Measurements from ENCODE around the gene NAA38. TPM values are rescaled to one million over a fixed set of nuclear protein-coding genes. Genes with fewer than 3 reads are reported as not detected.
A peak's percentile ranks its signal among the peaks of the same experiment; 100 is the strongest.

NAA38 gene
- total and polyA plus RNA-seq, 9 donors, result 4.6 to 82.8 (median 54.6) TPM

GRCh38 chr17:7834542-7834956 is 22.8 kb downstream of the NAA38 start:
- TF ChIP-seq POLR2A (IDR thresholded peaks at IDR 0.05) (peak; percentile 22), EP300 (IDR thresholded peaks at IDR 0.05) (no peak), CTCF (IDR thresholded peaks at IDR 0.05) (no peak)
- DNase-seq, result peak; percentile 75 to 86 (median 81)
- 0 to 1% (median 1%) methylated on average over 16 to 20 of the region's 20 CpGs for WGBS, 3 donors
- no peaks in the 10 kb centered on the region for H3K9me3 ChIP-seq
- peak overlapping the region; percentile 95 for H3K4me3 ChIP-seq
- H3K36me3 ChIP-seq, result no peaks in the 10 kb centered on the region
- intact Hi-C loops (cut with DNase I), result loop anchor here in 2 of 4 donors (2.0 to 10.0 kb wide), 2 partner anchors 18 to 210 kb away; partner anchors contain the start of gene SAT2 (in 1 of the 2)
- H3K27ac ChIP-seq, result peak overlapping the region; percentile 97 to 99
- no peaks in the 10 kb centered on the region for H3K27me3 ChIP-seq
- peaks cover 15% of the 10 kb centered on the region for H3K4me1 ChIP-seq (ENCODE audit: insufficient read depth)

- TF ChIP-seq POLR2A (IDR thresholded peaks at IDR 0.05) (peak; percentile 36), EP300 (IDR thresholded peaks at IDR 0.05) (no peak), CTCF (IDR thresholded peaks at IDR 0.05) (peak in 1 of 3 donors; percentile 6)
- intact Hi-C loops (cut with DNase I), result loop anchor here in 2 of 4 donors (2.0 to 10.0 kb wide), 2 partner anchors 19 to 209 kb away; partner anchors contain the start of gene SAT2 (in 1 of the 2)
- DNase-seq, result peak; percentile 92 to 96 (median 93)
- no peaks in the 10 kb centered on the region for H3K27me3 ChIP-seq
- H3K4me1 ChIP-seq (ENCODE audit: insufficient read depth), result peaks cover 9% of the 10 kb centered on the region
- WGBS, 3 donors, result 1% methylated on average over 43 to 49 of the region's 49 CpGs
- H3K27ac ChIP-seq, result peak within 1 kb of the TSS; percentile 97 to 99
- H3K9me3 ChIP-seq, result no peaks in the 10 kb centered on the region
- peak within 1 kb of the TSS; percentile 95 for H3K4me3 ChIP-seq
- no peaks in the 10 kb centered on the region for H3K36me3 ChIP-seq
Measured at GRCh38 chr17:7833795-7834541, 23.4 kb downstream of the NAA38 start, which contains the start of gene KDM6B. Gene KDM6B (plus strand): TSS chr17:7834217. CDS start chr17:7845555, 11,338 bp downstream.

- peak overlapping the region; percentile 95 for H3K4me3 ChIP-seq
- intact Hi-C loops (cut with DNase I), result loop anchor here in 1 of 4 donors (10.0 kb wide), 1 partner anchor 208 kb away; the partner anchor contains the start of gene SAT2
- no peak for TF ChIP-seq POLR2A (IDR thresholded peaks at IDR 0.05)
- no peak for TF ChIP-seq CTCF (IDR thresholded peaks at IDR 0.05)
- TF ChIP-seq EP300 (IDR thresholded peaks at IDR 0.05), result no peak
Measured at GRCh38 chr17:7833011-7833794, 24.2 kb downstream of the NAA38 start.

GRCh38 chr17:7832431-7832830 is 24.9 kb downstream of the NAA38 start:
- DNase-seq, result peak in 1 of 5 donors; percentile 41
- peaks cover 7% of the 10 kb centered on the region for H3K4me1 ChIP-seq (ENCODE audit: insufficient read depth)
- 71 to 81% (median 80%) methylated on average over 10 of the region's 10 CpGs for WGBS, 3 donors
- no peak overlapping the region for H3K4me3 ChIP-seq
- intact Hi-C loops (cut with DNase I), result loop anchor here in 1 of 4 donors (10.0 kb wide), 1 partner anchor 208 kb away; the partner anchor contains the start of gene SAT2
- TF ChIP-seq EP300 (IDR thresholded peaks at IDR 0.05) (no peak), POLR2A (IDR thresholded peaks at IDR 0.05) (no peak), CTCF (IDR thresholded peaks at IDR 0.05) (no peak)
- H3K27ac ChIP-seq, result no peak overlapping the region
- no peaks in the 10 kb centered on the region for H3K36me3 ChIP-seq
- H3K9me3 ChIP-seq, result no peaks in the 10 kb centered on the region
- no peaks in the 10 kb centered on the region for H3K27me3 ChIP-seq

More at GRCh38 chr17:7833011-7833794, 24.2 kb downstream of the NAA38 start:
- Histone ChIP-seq H3K27me3 (no peaks in the 10 kb centered on the region), H3K4me1 (ENCODE audit: insufficient read depth) (peaks cover 7% of the 10 kb centered on the region), H3K36me3 (no peaks in the 10 kb centered on the region), H3K27ac (peak overlapping the region in 1 of 2 donors; percentile 99), H3K9me3 (no peaks in the 10 kb centered on the region)
- WGBS, 3 donors, result 28 to 34% (median 29%) methylated on average over 19 of the region's 19 CpGs
- DNase-seq, result peak in 3 of 5 donors; percentile 35 to 57 (median 45)

Data from ovary (tissue), 9 donors.